Measurements from ENCODE around the gene ATCAY. TPM values are rescaled to one million over a fixed set of nuclear protein-coding genes. Genes with fewer than 3 reads are reported as not detected.

ATCAY gene, protein sequence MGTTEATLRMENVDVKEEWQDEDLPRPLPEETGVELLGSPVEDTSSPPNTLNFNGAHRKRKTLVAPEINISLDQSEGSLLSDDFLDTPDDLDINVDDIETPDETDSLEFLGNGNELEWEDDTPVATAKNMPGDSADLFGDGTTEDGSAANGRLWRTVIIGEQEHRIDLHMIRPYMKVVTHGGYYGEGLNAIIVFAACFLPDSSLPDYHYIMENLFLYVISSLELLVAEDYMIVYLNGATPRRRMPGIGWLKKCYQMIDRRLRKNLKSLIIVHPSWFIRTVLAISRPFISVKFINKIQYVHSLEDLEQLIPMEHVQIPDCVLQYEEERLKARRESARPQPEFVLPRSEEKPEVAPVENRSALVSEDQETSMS
- total RNA-seq = under 0.01 and 0.67 TPM in 2 replicates

DNA sequence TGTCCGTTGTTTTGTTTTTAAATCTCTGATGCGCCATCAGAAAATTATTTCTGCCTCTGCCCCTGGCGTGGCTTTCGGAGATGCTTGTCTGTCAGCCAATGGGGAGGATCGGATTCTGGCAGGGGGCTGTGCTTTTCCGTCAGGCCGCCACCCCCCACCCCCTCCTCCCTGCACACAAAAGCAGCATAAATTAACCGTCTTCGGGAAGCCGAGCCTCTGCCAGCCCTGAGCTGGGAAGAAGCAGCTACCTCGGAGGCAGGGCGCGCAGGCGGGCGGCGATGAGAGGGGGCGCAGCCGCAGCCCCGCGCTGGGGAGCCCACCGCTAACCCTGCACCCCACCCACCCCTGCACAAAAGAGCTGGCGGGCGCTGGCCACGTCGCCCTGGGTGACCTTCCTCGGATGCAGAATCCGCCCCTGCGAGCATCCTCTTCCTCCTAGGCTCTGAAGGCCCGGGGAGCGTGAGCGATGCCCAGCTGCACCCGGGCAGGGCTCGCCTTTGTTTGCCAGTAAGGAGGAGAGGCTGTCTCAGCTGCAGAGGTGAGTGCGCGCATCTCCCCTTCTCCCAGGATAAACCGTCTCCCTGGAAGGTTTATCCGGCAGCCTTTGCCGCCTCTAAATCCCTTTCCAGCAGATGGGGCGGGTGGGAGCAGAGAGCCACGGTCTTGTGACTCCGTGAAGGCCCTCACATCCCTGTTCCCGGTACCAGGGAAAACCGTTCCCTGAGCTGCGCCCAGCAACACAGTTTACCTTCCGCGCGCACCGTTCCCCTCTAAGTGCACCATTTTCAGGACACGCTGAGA lies at the start of gene ATCAY:
Gene ATCAY, plus strand, starts transcription at position 215 of the 801 bp plus-strand sequence. CDS start 5,083 bp downstream, outside the sequence.

DNA sequence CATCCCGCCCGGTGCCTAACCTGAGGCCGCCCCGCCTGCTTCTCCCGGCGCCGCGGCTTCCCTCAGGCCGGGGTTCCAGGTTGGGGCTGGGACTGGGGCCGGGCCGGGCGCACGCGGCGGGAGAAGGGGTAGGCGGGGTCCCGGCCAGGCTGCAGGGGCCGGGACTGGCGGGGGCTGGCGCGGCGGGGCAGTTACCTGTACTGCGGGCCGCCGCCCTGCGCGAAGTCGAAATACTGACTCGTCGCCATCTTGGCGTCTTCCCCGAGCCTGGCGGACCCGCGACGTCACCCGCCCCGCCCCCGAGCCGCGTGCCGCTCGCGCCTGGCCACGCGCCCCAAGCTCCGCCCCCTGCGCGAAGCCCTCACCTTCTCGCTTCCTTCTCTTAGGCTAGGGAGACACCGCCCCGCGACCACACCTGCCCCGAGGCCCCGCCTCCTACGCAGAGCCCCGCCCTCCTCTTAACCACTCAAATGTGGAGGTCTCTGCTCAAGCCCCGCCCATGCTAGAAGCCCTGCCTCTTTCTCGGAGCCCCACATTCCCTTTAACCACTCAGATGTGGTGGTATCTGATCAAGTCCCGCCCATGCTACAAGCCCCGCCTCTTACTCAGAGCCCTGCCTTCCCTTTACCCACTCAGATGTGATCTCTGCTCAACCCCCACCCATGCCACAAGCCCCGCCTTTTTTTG lies 11.6 kb upstream of the ATCAY start, which contains the start of gene ZFR2:
Gene ZFR2, minus strand, starts transcription at position 269 of the 687 bp plus-strand sequence. Its CDS starts 21 bp downstream, at position 248.

DNA sequence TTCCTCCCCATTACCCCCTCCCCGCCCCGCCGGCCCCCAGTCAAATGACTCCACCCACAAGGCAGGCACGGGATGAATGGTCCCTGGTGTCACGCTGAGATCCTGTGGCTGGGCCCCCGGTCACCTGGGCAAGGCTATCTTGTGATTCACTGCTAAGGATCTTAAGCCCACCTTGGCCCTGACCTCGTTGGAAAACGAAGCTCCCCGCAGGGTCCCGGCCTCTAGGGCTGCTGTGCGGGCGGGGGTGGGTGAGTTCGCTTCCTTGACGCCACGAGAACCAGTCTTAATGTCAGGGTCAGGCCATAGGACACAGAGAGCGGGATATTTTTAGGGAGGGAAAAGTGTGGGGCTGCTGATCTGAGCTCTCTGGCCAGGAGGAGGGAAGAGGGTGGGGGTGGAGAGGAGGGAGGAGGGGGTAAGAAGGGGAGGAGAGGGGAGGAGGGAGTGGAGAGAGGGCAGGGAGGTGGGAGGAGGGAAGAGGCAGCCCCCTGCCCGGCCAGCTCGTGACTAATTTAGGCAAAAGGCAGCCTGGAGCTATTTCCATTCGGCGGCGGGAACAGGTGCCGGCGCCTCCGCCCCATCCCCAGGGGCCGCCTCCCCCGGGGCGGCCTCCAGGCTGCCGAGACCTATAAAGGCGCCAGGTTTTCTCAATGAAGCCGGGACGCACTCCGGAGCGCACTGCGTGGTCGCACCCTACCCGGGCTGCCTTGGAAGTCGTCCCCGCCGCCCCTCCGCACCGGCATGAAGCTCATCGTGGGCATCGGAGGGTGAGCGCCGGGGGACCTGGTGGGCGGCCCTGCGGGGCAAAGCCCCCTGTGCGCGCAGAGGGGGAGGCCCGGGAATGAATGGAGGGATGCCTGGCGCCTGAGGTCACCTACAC lies 52.7 kb downstream of the ATCAY start, which contains the start of gene NMRK2:
Gene NMRK2, plus strand, starts transcription at position 139 of the 880 bp plus-strand sequence. Its CDS starts 603 bp downstream, at position 742.

DNA sequence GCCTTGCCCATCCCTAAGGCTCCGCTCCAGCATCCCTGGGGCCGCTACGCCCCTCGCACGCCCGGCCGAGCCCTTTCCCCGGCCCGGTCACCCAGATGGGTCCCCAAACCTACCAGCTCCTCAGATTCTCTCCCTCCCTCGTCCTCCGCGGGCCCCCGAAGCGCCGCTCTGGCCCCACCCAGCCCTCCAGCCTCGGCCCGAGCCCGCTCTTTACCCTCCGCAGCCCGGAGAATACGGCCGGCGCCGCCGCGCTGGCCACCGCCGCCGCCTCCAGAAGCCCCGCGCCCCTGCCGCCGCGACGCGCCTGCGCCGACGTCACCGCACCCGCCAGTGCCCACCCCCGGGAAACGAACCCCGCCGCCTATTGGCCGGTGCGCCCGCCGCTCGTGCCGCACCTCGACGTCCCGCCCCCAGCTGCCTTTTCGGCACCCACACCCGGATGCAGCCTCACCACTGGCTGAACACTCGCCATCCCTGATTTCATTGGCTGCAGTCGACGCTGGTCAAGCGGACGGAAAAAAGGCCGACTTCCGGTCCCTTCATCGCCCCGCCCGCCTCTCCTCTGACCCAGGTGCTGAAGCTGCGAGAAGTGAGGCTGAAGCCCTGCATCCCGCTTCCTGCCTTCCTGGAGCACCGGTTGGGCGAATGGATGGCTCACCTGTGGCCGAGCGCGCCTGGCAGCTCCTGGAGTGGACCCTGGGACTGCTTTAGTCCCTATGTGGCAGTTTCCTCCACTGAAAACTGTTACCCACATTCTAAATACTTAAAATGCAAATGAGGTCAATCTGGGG lies 90.5 kb downstream of the ATCAY start, which contains the start of gene DAPK3:
Gene DAPK3, minus strand, starts transcription at position 292 of the 791 bp plus-strand sequence. CDS start 1,364 bp downstream, outside the sequence.

Other genes with a start within 250 kb of the ATCAY start
- gene PIP5K1C, start 180.2 kb upstream of the ATCAY start, total RNA-seq = 18.8 and 21.1 TPM in 2 replicates
- not detected in 2 replicates for gene TJP3, start 172.3 kb upstream of the ATCAY start, total RNA-seq
- 19.2 and 19.8 TPM in 2 replicates for gene APBA3, start 119.0 kb upstream of the ATCAY start, total RNA-seq
- 92.8 and 93.9 TPM in 2 replicates for gene MRPL54, start 118.0 kb upstream of the ATCAY start, total RNA-seq
- not detected in 2 replicates for gene RAX2, start 108.5 kb upstream of the ATCAY start, total RNA-seq
- not detected in 2 replicates for gene MATK, start 94.3 kb upstream of the ATCAY start, total RNA-seq
- not detected in 2 replicates for gene ZFR2, start 11.6 kb upstream of the ATCAY start, total RNA-seq
- gene NMRK2, start 52.4 kb downstream of the ATCAY start, total RNA-seq = not detected in 2 replicates
- 51.8 and 52.2 TPM in 2 replicates for gene DAPK3, start 90.4 kb downstream of the ATCAY start, total RNA-seq
- gene EEF2, start 104.8 kb downstream of the ATCAY start, total RNA-seq = 2,452 and 2,593 TPM in 2 replicates
- 14.3 and 20.5 TPM in 2 replicates for gene PIAS4, start 127.1 kb downstream of the ATCAY start, total RNA-seq
- gene ZBTB7A, start 186.2 kb downstream of the ATCAY start, total RNA-seq = 20.2 and 24.9 TPM in 2 replicates
- gene MAP2K2, start 243.4 kb downstream of the ATCAY start, total RNA-seq = 152 and 158 TPM in 2 replicates